Mucosa of descending colon (tissue), 3 donors: Measurements from ENCODE around the gene TRIO. TPM values are rescaled to one million over a fixed set of nuclear protein-coding genes. Genes with fewer than 3 reads are reported as not detected.

Source experiments
- ATAC-seq: fragments of 200-7000 bp; cut with Tn5 transposase; one replicate; pipeline ENCODE4 v1.9.1; 2020; ENCODE audit warnings: mild to moderate bottlenecking, moderate library complexity
- DNase-seq, 3 donors: peaks; one replicate each; pipeline ENCODE4 v3.0.0-alpha.2; 2020
- H3K36me3 ChIP-seq: fragments of 200-600 bp; one replicate; pipeline ENCODE4 v1.8.0; 2021; ENCODE audit warnings: low read depth, mild to moderate bottlenecking
- H3K4me1 ChIP-seq: fragments of 200-600 bp; one replicate; pipeline ENCODE4 v1.8.0; 2021; ENCODE audit warnings: low read depth, mild to moderate bottlenecking
- H3K4me3 ChIP-seq: fragments of 200-600 bp; one replicate; pipeline ENCODE4 v1.8.0; 2021; ENCODE audit warnings: mild to moderate bottlenecking
- H3K9me3 ChIP-seq: fragments of 200-600 bp; one replicate; pipeline ENCODE4 v1.8.0; 2021; ENCODE audit warnings: mild to moderate bottlenecking
- CTCF ChIP-seq: fragments of 200-600 bp; IDR thresholded peaks from one replicate; pipeline ENCODE4 v1.8.0; 2022; ENCODE audit warnings: antibody characterized with exemption, mild to moderate bottlenecking
- intact Hi-C, 2 donors: fragments of 100-400 bp; cut with DNase I in 1 of 2; cut with micrococcal nuclease in 1 of 2; formaldehyde crosslinking; loops; one replicate each; pipeline versions ENCODE4 v1.11.0 to v1.11.1; 2022; cut with DNase I, micrococcal nuclease
- total RNA-seq, 3 donors: library from RNA; stranded (reverse); fragmentation: NEBNext Ultra II Directional in 2 of 3; extraction: Animal tissue kit (Norgen Biotek cat#: 25700) in 2 of 3; gene quantifications; one replicate each; pipeline versions ENCODE4 v1.2.1 to v1.2.4, GENCODE V29; 2021 to 2023
- donor health status: DM: no; HTN: no; CAD: no; lungs with moderate emphysema.
- donor health status: DM: no; HTN: no; CAD: no.
- donor health status: DM: no; HTN: yes; CAD: no.

TRIO gene
- total RNA-seq, 3 donors from 2014 or later = 164 to 231 (median 168) TPM

GRCh38 chr5:14410394-14411201, 267.5 kb downstream of the TRIO start:
- Histone ChIP-seq H3K4me1 (no peaks in the 10 kb centered on the region), H3K9me3 (no peaks in the 10 kb centered on the region), H3K36me3 (peaks cover 9% of the 10 kb centered on the region), H3K4me3 (no peak overlapping the region)
- no peak for ATAC-seq
- TF ChIP-seq CTCF = no peak
- intact Hi-C loops = loop anchor here in 1 of 2 donors (10.0 kb wide), 1 partner anchor 64 kb away; no protein-coding TSS in a partner anchor
- no peak for DNase-seq

GRCh38 chr5:14411216-14411615, 268.1 kb downstream of the TRIO start:
- DNase-seq (no peak), ATAC-seq (no peak)
- H3K4me3 ChIP-seq = no peak overlapping the region
- intact Hi-C loops = loop anchor here in 1 of 2 donors (10.0 kb wide), 1 partner anchor 64 kb away; no protein-coding TSS in a partner anchor
- H3K36me3 ChIP-seq = peaks cover 9% of the 10 kb centered on the region
- TF ChIP-seq CTCF = no peak
- no peaks in the 10 kb centered on the region for H3K9me3 ChIP-seq
- H3K4me1 ChIP-seq = no peaks in the 10 kb centered on the region

- no peak for TF ChIP-seq CTCF
- intact Hi-C loops = loop anchor here in 1 of 2 donors (10.0 kb wide), 1 partner anchor 61 kb away; no protein-coding TSS in a partner anchor
- DNase-seq (no peak), ATAC-seq (no peak)
- H3K9me3 ChIP-seq = no peaks in the 10 kb centered on the region
- no peaks in the 10 kb centered on the region for H3K4me1 ChIP-seq
- H3K36me3 ChIP-seq = no peaks in the 10 kb centered on the region
- H3K4me3 ChIP-seq = no peak overlapping the region
Observed at GRCh38 chr5:14413331-14413750, 270.2 kb downstream of the TRIO start.

GRCh38 chr5:14414007-14414406, 270.9 kb downstream of the TRIO start:
- intact Hi-C loops = loop anchor here in 1 of 2 donors (10.0 kb wide), 1 partner anchor 61 kb away; no protein-coding TSS in a partner anchor
- Histone ChIP-seq H3K36me3 (no peaks in the 10 kb centered on the region), H3K4me1 (no peaks in the 10 kb centered on the region), H3K9me3 (no peaks in the 10 kb centered on the region), H3K4me3 (no peak overlapping the region)
- DNase-seq (peak in 1 of 3 donors; percentile 14), ATAC-seq (peak; percentile 49)
- no peak for TF ChIP-seq CTCF

GRCh38 chr5:14414656-14415023, 271.5 kb downstream of the TRIO start:
- H3K9me3 ChIP-seq = no peaks in the 10 kb centered on the region
- H3K4me1 ChIP-seq = no peaks in the 10 kb centered on the region
- intact Hi-C loops = loop anchor here in 1 of 2 donors (10.0 kb wide), 1 partner anchor 60 kb away; no protein-coding TSS in a partner anchor
- no peaks in the 10 kb centered on the region for H3K36me3 ChIP-seq
- no peak for TF ChIP-seq CTCF
- ATAC-seq (peak; percentile 42), DNase-seq (peak in 1 of 3 donors; percentile 20)
- H3K4me3 ChIP-seq = no peak overlapping the region
